KBM-7 (cell line): ENCODE measurements around the gene SCN10A.

Source experiments
- DNase-seq: peaks from one replicate; pipeline ENCODE4 v3.0.0-alpha.2; 2015
- in situ Hi-C: fragments of 300-500 bp; cut with MboI; formaldehyde crosslinking; loops from 2 replicates; pipeline ENCODE4 v1.14.3; 2020; ENCODE audit warnings: low sequenced_read_pairs, low pct_unique_long_range_greater_than_20kb, mixed read lengths

Gene SCN10A

GRCh38 chr3:38669668-38670067, 146.3 kb downstream of the SCN10A start:
- in situ Hi-C loops = no loop called here
- DNase-seq = no peak

- DNase-seq = peak; percentile 57
- in situ Hi-C loops = no loop called here
These were observed 153.5 kb downstream of the SCN10A start for GRCh38 chr3:38662544-38662943.

DNA sequence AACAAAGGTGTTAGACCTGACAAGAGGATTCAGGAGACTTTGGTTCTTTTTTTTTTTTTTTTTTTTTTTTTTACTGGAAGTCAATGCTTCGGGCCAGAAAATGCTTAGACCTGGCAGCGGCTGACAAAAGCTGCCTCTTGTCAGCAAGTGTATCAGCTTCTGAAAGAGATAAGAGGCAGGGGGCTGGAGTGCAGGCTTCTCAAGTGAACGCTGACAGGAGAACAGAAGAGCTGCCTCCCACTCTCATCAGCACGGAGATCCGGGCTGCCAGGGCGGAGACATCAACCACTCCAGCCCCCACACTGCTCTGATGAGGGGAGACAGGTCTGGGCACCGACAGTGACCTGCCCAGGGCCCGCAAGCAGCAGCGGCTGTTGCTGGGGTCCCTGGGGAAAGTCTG, 157.2 kb downstream of the SCN10A start:
- no peak for DNase-seq
- in situ Hi-C loops = no loop called here

DNA sequence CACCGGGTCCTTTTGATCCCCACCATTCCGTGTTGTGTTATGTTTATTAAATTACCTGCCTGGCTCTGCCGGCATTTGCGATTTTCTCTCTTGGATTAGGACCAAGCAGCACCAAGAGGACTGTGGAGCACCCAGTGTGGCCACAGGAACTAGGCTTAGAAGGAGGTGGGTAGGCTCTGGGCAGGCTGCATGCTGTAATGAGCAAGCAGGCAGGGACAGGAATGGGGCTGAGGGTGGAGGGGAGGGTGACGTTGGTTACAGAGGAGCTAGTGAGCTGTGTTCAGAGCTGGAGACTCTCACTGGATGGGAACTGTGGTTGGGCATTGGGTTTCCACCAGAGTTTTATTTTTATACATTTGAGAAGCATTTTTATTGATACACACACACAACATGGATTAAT, 158.6 kb downstream of the SCN10A start:
- in situ Hi-C loops = no loop called here
- DNase-seq = no peak

GRCh38 chr3:38655708-38656300, 160.2 kb downstream of the SCN10A start:
- DNase-seq = peak; percentile 69
- in situ Hi-C loops = no loop called here

DNA sequence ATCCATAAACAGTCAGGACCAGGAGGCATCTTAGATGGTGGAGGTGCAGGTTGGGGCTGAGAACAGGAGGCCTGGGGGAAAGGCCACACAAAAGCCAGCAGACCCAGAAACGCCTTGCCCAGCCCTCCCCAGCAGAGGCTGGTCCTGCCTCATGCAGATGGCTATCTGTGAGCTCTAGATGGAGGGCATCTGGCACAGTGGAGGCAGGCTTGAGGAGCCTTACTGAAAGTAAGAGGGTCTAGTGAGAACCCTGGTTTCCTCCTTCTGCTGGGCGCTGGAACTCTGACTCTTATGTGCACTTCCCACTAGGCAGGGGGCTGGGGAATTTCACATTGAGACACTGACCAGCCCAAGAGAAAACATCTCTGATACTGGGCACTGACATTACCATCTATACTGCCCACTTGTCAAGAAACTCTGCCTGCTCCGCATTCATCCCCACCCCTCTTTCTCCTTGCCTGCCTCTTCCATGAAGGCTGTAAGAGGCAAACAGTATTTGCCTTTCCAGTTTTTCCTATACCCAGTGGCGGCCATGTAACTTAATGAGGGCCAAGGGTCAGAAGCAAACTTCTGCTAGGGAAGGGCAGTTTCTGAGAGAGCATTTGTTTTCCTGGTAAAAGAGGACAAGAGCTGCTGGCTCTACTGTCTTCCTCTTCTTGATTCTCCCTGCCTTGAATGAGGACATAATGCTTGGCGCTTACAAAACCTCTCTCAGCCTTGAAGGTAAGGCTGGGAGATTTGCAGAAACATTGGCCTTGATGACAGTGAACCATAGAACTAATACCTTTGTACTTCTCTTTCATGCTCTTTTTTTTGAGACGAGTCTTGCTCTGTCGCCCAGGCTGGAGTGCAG, 162.1 kb downstream of the SCN10A start:
- in situ Hi-C loops = no loop called here

GRCh38 chr3:38652934-38653333, 163.1 kb downstream of the SCN10A start:
- DNase-seq = no peak
- in situ Hi-C loops = no loop called here

More for the DNA sequence above, 162.1 kb downstream of the SCN10A start:
- DNase-seq = no peak

DNA sequence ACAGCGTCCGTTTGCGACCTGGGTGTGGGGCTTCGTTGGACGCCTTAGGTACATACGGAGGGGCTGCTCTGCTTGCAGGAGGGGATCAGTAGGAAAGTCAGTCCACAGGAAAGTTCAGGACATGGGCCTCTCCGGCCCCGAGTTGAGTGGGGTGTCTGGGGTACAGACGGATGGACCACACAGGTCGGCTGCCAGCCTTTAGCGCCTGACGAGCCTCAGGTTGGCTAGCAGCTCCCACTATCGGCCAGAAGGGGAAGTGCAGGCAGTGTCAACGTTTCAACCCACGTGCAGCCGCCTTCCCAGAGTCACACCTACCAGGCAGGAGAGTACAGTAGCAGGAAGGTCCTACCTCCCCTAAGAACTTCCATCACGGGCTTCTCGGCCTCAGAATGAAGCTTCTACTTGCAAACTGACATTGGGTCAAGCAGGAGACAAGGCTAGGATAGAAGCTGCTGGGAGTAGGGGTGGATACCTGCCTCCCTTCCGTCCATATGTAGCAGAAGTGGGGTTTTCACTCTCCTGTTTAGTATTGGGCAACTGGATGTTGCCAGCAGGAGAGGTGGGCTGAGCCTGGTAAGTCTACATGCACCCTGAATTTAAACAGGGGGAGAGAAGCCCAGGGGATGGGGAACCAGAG, 164.7 kb downstream of the SCN10A start:
- DNase-seq = peak; percentile 89
- in situ Hi-C loops = no loop called here

DNA sequence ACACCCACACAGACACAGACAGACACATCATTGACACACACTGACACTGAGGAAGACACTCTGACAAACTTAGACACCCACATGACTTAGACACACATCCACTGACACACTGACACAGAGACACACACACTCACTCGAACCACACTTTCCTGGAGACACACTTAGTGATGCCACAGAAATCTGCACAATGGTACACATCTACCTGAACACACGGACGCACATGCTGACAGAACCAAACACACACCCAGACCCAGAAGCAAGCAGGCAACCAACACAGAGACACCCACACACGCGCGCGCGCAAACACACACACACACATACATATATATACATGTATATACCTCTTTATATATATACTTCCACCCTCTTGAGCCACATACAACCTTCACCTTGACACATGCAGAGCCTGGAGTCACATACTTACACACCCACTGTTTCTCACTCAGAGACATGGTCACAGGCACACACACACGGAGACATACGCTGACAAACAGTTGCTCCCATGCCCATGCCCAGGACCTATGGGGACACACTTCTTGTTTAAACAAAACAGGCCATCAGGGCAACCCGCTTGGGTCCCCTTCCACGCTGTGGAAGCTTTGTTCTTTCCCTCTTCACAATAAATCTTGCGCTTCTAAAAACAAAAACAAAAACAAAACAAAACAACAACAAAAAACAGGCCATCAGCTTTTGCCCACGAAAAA, 165.6 kb downstream of the SCN10A start:
- in situ Hi-C loops = no loop called here
- DNase-seq = peak; percentile 16

DNA sequence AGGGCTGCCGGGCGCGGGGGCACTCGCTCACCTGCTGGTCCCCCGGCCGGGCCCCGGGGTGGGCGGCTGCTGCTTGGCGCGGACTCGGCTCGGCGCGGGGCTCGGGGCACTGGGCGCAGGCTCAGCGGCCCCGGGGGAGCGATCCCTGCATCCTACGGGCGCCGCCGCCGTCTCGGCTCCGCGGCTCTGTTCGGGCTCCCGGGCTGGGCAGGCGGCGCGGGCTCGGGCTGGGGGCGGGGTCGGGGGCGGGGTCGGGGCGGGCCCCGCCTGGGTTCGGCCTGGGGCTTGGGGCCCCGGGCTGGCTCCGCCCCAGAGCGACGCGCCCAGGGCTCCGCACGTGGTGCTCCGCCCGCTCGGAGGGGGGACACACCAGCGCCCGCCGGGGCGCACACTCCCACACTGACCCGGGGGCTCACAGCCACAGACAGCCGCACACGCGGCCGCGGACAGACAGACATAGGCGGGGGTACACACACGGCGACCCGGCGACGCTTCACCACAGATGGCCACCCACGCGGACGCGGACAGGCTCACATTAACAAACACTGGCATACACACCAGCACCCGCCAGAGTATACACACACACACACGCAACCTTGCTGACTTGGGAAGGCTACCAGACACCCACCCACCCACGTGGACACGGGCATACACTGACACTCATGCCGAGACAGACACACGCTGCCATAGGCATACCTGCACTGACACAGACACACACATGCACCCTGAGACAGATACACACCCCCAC, 166.3 kb downstream of the SCN10A start, which contains the start of gene SCN5A:
TSS of gene SCN5A (minus strand) at position 188 of the 748 bp plus-strand sequence. CDS start 16,380 bp downstream, outside the sequence.
- peak; percentile 57 for DNase-seq

DNA sequence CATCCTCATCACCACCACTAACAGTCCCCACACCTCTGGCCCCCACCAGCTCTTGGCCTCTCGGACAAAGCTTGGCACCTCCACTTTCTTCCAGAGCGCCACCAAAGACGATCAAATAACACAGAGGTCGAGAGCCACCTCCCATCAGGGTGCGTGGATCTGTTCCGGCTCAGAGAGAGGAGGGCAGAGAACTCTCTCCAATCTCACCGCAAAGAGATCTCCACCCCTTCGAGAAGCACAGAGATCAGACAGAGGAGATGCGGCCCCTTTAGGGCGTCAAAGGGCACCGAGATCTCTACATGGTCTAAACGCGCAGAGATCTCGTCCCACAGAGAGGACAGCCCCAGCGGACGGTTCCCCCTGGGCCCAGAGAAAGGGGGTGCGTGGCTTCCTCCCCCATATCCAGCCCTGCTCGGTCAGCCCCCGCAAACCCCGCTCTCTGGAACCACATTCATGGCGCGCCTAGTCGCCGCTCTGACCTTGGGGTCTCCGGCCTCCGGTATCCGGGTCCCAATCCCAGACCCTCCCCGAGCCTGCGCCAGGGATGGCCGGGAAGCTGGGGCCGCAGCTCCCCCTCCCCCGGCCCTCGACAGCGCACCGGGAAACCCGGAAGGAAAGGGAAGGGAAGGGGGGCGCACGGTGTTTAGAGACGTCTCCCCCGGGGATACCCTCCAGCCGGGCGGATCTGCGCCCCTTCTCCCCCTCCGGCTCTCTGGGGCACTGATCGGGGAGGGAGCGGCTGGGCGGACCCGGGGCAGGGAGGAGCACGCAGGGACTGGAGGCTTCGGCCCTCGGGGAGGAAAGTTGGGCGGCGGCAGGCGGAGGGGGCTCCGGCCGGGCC, 167.1 kb downstream of the SCN10A start:
- DNase-seq = peak; percentile 14
- in situ Hi-C loops = no loop called here

More for the DNA sequence above, 166.3 kb downstream of the SCN10A start, which contains the start of gene SCN5A:
- in situ Hi-C loops = no loop called here

GRCh38 chr3:38648024-38648658, 167.9 kb downstream of the SCN10A start:
- in situ Hi-C loops = no loop called here
- no peak for DNase-seq

DNA sequence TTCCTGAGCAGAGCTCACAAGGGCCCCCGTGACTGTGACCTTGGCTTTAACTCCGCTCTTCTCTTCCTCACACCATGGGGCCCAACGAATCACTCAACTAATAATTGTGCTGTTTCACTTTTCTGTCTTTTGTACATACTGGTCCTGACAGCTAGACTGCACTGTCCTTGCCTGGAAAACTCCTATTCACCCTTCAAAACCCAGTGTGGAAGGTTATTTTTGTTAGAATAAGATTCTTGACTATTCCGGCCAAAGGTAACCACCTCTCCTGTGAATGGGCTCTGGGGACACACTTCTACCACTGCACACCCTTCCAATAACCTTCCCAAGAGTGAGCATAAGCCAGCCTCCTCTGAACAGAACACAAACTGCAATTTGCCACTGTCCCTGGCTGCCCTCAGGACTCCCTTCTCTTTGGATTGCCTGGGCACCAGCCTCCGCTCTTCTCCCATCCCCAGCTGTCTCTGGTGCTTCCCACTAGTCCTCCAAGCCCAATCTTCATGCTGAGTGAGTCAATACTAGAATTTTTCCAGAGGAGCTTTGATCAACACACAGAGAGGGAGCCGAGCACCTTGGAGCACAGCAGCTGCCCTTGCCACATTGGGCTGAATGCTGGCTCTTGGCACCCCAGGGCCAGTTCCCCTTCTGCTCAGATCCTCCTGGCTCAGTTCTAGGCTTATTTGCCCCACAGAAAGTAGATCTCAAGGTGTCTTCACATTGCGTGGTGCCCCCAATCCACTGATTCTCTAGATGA, 168.6 kb downstream of the SCN10A start:
- no peak for DNase-seq
- in situ Hi-C loops = no loop called here
